KMS-11 (cell line): ENCODE results near the gene OPN4.

Source experiments
- H2AFZ ChIP-seq: fragments of 200-600 bp; sonication (generic); 2 replicates; pipeline ENCODE4 v1.6.1; 2016; ENCODE audit warnings: antibody characterized with exemption, mixed run types, low read depth
- H3K27ac ChIP-seq: fragments of 200-600 bp; sonication (generic); 2 replicates; pipeline ENCODE4 v1.6.1; 2016; ENCODE audit warnings: mild to moderate bottlenecking, mixed run types
- H3K27me3 ChIP-seq: fragments of 200-600 bp; sonication (generic); 2 replicates; pipeline ENCODE4 v1.6.1; 2017; ENCODE audit warnings: mild to moderate bottlenecking, low read depth, mixed run types, moderate library complexity; ENCODE audit not compliant: insufficient read depth
- H3K36me3 ChIP-seq: fragments of 200-600 bp; sonication (generic); 2 replicates; pipeline ENCODE4 v1.6.1; 2017; ENCODE audit warnings: mild to moderate bottlenecking, mixed run types; ENCODE audit not compliant: insufficient read depth
- H3K4me1 ChIP-seq: fragments of 200-600 bp; sonication (generic); 2 replicates; pipeline ENCODE4 v1.6.1; 2016; ENCODE audit warnings: mild to moderate bottlenecking, low read depth, mixed run types; ENCODE audit not compliant: poor library complexity, severe bottlenecking
- H3K4me2 ChIP-seq: fragments of 200-600 bp; sonication (generic); 2 replicates; pipeline ENCODE4 v1.7.0; 2016; ENCODE audit warnings: mild to moderate bottlenecking, mixed run types
- H3K4me3 ChIP-seq: fragments of 200-600 bp; sonication (generic); IDR thresholded peaks from 2 replicates; pipeline ENCODE4 v1.6.1; 2017; ENCODE audit warnings: low read depth, low read length, mixed read lengths; ENCODE audit not compliant: insufficient read depth
- H3K79me2 ChIP-seq: fragments of 200-600 bp; sonication (generic); 2 replicates; pipeline ENCODE4 v1.6.1; 2016; ENCODE audit warnings: low read depth, mixed run types; ENCODE audit not compliant: insufficient read depth
- H3K9ac ChIP-seq: fragments of 200-600 bp; sonication (generic); 2 replicates; pipeline ENCODE4 v1.6.1; 2016; ENCODE audit warnings: mild to moderate bottlenecking, mixed run types
- H4K20me1 ChIP-seq: fragments of 200-600 bp; sonication (generic); 2 replicates; pipeline ENCODE4 v1.6.1; 2016; ENCODE audit warnings: mild to moderate bottlenecking, mixed run types; ENCODE audit not compliant: insufficient read depth
- CTCF ChIP-seq: fragments of 200-600 bp; sonication (generic); conservative IDR thresholded peaks from 2 replicates; pipeline ENCODE4 v1.6.1; 2017; ENCODE audit warnings: low read depth, mild to moderate bottlenecking, antibody characterized with exemption, low read length, moderate library complexity, mixed read lengths

OPN4 gene

GRCh38 chr10:86699991-86700840 lies 45.9 kb downstream of the OPN4 start:
- Histone ChIP-seq H3K9ac (no peak overlapping the region), H3K4me1 (no peaks in the 10 kb centered on the region), H4K20me1 (no peaks in the 10 kb centered on the region), H3K79me2 (no peaks in the 10 kb centered on the region), H3K27ac (no peak overlapping the region), H3K36me3 (no peaks in the 10 kb centered on the region), H3K27me3 (no peaks in the 10 kb centered on the region), H3K4me3 (no peak overlapping the region), H3K4me2 (no peak overlapping the region), H2AFZ (no peak overlapping the region)
- TF ChIP-seq CTCF = no peak

GRCh38 chr10:86700851-86701617 lies 46.7 kb downstream of the OPN4 start:
- H3K36me3 ChIP-seq = no peaks in the 10 kb centered on the region
- no peak overlapping the region for H3K27ac ChIP-seq
- no peak overlapping the region for H3K4me2 ChIP-seq
- H3K27me3 ChIP-seq = no peaks in the 10 kb centered on the region
- no peak overlapping the region for H3K9ac ChIP-seq
- no peaks in the 10 kb centered on the region for H4K20me1 ChIP-seq
- H3K79me2 ChIP-seq = no peaks in the 10 kb centered on the region
- no peak overlapping the region for H2AFZ ChIP-seq
- H3K4me1 ChIP-seq = no peaks in the 10 kb centered on the region
- no peak overlapping the region for H3K4me3 ChIP-seq
- TF ChIP-seq CTCF = no peak

GRCh38 chr10:86703176-86703575 lies 48.8 kb downstream of the OPN4 start:
- Histone ChIP-seq H3K79me2 (no peaks in the 10 kb centered on the region), H2AFZ (no peak overlapping the region)
- no peak for TF ChIP-seq CTCF

GRCh38 chr10:86705139-86705538 lies 50.8 kb downstream of the OPN4 start:
- Histone ChIP-seq H3K27ac (no peak overlapping the region), H2AFZ (no peak overlapping the region), H3K4me2 (no peak overlapping the region), H3K79me2 (no peaks in the 10 kb centered on the region), H3K9ac (no peak overlapping the region), H3K4me1 (no peaks in the 10 kb centered on the region), H3K27me3 (no peaks in the 10 kb centered on the region), H3K4me3 (no peak overlapping the region), H3K36me3 (no peaks in the 10 kb centered on the region), H4K20me1 (no peaks in the 10 kb centered on the region)
- TF ChIP-seq CTCF = no peak

More at GRCh38 chr10:86703176-86703575, 48.8 kb downstream of the OPN4 start:
- no peak overlapping the region for H3K4me3 ChIP-seq
- H3K9ac ChIP-seq = no peak overlapping the region
- no peaks in the 10 kb centered on the region for H4K20me1 ChIP-seq
- no peak overlapping the region for H3K27ac ChIP-seq
- no peaks in the 10 kb centered on the region for H3K4me1 ChIP-seq
- no peaks in the 10 kb centered on the region for H3K36me3 ChIP-seq
- no peak overlapping the region for H3K4me2 ChIP-seq
- H3K27me3 ChIP-seq = no peaks in the 10 kb centered on the region
